Measurements from ENCODE around the gene TOM1. TPM values are rescaled to one million over a fixed set of nuclear protein-coding genes. Genes with fewer than 3 reads are reported as not detected.

TOM1 gene
- total RNA-seq, 1 donor from 2014 or later = 78.6 TPM

DNA sequence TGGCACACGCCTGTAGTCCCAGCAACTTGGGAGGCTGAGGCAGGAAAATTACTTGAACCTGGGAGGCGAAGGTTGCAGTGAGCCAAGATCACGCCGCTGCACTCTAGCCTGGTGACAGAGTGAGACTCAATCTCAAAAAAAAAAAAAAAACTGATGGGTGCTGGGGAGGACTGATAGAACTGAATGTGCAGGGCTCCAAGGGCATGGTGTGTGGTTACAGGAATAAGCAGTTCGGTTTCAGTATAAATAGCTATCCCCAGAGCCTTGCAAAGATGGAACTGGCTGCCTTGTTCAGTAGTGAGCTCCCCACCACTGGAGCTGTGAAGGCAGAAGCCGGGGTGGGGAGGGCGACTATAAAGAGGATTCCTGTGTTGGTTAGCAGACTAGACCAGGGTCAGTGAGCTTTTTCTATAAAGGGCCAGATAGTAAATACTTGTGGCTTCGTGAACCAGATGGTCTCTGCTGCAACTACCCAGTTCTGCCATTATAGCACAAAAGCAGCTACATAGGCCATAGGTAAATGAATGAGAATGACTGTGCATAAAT lies 5.9 kb downstream of the TOM1 start:
- intact Hi-C loops (cut with micrococcal nuclease) = no loop called here
- ATAC-seq (peak; percentile 72), DNase-seq (no peak)

DNA sequence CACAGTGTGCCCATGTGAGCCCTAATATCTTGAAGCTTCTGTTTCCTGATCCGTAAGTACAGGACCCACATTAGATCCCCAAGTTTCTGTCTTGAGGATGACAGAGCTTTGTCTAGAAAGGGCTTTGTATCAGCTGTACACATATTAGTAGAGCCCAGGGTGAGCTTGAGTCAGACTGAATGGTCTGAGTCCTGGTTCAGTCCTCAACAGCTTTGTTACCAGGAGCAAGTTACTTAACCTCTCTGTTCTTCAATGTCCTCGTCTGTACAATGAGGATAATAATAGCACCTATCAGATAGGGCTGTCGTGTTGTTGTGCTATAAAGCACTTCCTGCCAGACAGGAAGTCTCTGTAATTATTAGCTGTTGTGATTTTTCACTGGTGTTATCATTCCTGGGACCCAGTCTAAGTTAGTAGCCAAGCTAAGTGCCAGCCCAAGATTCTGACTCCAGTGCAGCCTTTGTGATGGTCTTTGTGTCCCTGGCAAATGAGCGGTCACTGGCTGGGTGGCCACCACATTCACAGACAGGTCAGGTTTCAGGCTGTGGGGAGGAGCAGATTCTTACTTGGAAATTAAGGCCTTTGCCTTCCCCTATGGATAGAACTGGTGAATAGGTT lies 6.8 kb downstream of the TOM1 start:
- no peak for DNase-seq
- intact Hi-C loops (cut with micrococcal nuclease) = no loop called here
- peak; percentile 8 for ATAC-seq

DNA sequence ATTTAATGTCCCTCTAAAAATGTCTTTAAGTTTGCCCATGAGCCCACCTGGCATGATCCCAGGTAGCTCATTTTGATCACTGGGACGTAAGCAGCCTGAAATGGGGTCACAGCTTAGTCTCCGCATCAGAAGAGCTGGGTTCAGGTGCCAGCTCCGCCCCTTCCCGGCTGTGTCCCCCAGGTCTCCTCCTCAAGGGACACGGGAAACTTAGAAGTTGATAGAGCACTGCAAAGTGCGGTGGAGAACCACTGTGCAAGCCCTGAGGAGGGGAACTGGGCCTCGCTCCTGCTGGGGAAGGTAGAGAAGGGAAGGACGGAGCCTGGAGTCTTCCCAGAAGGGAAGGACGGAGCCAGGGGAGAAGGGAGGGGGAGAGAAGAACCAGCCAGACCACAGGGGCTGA lies 7.7 kb downstream of the TOM1 start:
- intact Hi-C loops (cut with micrococcal nuclease) = no loop called here
- DNase-seq (no peak), ATAC-seq (no peak)

DNA sequence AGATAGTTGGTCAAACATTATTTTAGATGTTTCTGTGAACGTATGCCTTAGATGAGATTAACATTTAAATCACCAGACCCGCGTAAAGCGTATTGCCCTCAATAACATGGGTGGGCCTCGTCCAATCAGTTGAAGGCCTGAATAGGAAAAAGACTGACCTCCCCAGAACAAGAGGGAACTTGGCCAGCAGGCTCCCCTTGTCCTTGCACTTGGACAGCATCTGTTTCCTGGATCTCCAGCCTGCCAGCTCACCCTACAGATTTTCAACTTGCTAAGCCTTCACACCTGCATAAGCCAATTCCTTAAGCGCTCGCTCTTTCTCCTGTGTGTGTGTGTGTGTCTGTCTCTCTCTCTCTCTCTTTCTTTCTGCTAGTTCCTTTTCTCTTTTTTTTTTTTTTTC lies 8.2 kb downstream of the TOM1 start:
- ATAC-seq (no peak), DNase-seq (no peak)
- intact Hi-C loops (cut with micrococcal nuclease) = no loop called here

DNA sequence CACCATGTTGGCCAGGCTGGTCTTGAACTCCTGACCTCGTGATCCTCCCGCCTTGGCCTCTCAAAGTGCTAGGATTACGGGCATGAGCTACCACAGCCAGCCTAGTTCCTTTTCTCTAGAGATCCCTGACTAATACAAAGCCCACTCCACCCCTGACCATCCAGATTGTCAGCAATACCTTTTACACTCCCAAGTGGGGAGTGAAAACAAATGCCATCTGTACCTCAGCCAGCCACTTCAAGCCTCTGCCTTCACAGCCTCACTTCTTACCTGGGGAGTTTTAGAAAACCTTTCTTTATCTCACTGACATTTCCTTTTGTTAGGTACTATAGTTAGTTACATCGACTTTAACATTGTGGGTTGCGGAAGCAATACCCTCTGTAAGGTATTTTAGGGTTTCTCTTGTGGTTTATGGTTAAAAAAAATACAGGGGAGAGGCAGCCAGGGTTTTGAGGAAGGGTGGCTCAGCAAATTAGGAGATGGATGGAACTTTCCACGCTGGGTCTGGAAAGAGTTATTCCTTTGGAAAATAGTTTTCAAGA lies 8.9 kb downstream of the TOM1 start:
- ATAC-seq (no peak), DNase-seq (no peak)
- intact Hi-C loops (cut with micrococcal nuclease) = no loop called here

DNA sequence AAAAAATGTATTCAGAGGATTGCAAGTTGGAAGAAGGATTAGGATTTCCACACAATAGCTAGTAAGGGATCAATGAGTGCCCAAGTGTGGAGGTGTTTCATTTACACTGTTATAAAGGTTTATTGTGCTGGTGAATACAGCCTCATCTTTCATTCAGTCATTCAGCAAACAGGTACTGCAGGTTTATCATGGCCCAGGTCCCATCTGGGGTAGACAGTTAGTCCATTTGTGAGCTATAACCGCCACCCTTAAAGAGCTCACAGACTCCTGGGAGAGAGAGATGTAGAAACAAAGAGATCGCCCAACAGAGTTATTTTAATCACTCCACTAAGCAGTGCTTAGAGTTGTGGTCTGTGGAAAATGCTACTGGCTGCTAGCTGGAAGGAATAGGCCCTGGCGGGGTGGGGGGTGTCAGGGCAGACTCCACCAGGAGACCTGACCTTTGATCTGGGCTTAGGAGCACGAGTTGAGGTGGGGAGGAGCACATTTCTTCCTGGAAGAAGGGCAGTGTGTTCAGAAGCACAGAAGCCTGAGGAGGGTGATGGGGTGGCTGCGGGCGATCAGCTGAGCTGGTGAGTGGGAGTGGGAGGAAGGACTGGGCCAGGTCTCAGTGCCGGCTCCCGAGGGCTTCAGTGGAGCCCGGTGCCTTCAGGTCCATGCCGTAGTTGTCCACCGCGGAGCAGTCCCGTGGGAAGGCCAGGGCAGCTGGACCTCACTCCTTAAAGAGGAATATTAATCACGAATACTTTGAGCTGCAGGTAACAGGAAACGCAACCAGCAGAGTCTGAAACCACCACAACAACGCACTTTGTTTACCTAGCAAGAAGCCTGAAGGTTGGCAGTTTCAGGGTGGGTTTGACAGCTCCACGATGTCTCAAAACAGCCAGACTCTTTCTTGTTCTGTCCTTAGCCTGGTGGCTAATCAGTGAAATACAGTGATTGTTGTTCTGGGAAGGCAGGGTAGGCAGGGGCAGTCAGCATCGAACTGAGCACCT lies 11.2 kb downstream of the TOM1 start:
- intact Hi-C loops (cut with micrococcal nuclease) = no loop called here
- DNase-seq = no peak
- ATAC-seq = no peak

DNA sequence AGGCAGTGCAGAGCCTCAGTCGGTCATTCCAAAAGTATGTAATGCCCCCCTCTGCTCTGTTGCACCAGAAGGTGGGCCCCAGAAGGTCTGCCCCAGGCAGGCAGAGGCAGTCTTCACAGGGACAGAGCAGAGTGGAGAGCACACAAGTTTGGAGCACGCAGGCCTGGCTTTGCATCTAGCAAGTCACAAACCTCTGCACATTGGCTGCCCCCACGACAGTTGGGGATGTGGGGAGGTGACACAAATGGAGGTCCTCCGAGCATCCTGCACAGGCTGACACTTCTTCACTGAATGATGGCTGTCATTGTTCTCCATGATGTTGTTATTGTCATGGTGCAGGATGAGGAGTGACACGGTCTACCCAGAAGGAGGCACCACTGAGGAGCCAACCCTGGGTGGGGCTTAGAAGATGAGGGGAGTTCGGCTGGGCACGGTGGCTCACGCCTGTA lies 11.9 kb downstream of the TOM1 start:
- no peak for DNase-seq
- ATAC-seq = no peak
- intact Hi-C loops (cut with micrococcal nuclease) = no loop called here

DNA sequence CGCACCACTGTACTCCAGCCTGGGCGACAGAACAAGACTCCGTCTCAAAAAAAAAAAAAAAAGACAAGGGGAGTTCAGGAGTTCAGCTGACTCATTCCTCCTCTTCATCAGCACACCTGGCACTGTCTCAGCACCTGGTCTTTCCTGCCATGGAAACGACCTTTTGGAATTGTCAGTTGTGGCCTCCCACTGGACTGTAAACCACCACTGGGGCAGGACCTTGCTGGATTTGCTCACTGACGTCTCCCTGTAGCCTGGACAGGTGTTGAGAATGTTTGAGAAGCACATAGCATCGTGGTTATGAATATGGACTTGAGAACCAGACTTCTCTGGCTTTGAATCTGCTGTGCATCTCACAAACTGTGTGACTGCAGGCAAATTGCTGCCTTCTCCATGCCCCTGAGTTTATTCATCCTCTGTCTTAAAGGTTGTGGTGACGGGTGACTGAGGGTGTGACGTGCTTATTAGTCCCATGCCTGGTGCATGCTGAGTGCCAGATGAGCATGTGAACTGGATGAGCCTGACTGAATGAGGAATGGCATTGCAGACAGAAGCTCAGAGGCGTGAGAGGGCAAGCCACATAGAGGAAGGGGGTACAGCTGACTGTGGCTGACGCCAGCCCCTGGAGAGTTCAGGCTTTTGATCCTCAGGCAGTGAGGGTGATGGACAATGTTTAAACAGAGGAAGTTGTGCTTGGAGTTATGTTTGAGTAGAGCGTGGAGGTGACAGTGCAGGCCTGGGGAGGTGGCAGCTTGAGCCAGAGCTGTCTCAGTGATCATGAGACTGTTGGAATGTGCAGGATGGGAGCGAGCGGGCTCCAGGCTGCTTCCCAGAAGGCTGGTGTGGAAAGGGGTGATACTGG lies 12.7 kb downstream of the TOM1 start:
- intact Hi-C loops (cut with micrococcal nuclease) = no loop called here
- DNase-seq (peak; percentile 67), ATAC-seq (peak; percentile 40)

DNA sequence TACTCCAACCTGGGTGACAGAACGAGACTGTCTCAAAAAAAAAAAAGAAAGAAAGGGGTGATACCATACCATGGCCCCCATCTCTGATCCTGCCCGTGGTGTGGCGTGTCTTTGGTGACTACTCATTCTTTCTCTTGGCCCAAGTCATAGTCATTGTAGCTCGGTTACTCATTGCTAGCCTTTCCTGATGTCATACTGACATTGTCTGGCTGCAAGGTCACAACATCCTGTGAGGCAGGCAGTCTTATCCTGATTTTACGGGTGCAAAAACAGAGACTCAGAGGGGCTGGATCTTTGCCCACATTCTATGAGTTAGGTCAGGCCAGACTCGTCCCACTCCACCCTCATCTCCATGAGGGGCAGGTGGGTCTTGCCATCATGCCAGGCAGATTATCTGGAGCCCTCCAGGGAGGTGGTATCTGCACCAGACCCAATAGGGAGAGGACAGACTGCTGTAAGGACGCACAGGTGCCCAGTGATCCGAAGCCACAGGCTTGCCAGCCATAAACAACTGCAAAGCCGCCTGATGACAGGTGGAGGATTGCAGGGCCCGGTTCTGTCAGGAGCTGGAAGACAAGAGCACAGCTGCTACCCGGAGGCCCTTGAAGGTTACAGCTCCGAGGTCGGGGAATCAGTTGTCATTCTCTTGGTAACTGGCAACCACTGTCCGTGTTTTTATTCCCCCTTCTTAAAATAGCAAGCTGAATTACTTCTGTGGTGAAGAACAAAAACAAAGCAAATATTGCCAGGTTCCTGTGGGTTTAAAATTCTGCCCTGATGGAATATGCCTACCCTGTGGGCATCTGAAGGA lies 13.8 kb downstream of the TOM1 start:
- peak; percentile 60 for ATAC-seq
- peak; percentile 77 for DNase-seq
- intact Hi-C loops (cut with micrococcal nuclease) = no loop called here

DNA sequence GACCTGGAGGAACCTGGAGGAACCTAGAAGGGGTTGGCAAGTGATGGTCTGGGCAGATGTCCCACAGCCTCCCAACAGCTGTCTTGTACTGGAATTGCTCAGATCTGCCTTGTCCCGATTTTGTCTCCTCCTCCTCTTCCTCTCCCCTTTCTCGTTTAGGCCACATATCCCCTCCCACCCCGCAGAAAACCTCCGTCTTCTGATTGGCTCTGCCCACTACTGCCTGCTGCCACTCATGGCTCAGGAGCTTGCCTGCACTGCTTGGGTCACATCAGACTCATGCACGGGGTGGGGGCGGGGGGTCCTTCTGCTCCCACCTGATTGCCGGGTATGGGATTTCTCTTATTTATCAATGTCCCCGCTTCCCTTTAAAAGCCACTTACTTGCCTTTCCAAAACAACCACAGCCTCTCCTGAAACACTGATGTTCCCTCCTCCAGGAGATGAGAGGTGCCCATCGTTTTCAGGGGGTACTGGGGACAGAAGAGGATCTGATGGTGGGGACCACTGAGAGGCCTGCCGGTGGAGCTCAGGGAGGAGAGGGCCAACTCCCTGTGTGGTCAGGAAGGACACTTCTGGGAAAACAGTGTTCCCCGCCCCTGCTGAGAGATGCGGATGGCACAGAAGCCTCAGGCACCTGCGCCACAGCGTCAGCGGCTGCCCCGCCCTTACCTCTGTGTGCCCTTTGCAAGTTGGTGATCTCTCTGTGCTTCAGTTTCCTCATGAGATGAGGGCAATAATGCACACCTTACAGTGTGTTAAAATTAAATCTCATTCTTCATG lies 14.7 kb downstream of the TOM1 start:
- intact Hi-C loops (cut with micrococcal nuclease) = no loop called here
- DNase-seq (no peak), ATAC-seq (peak; percentile 33)

DNA sequence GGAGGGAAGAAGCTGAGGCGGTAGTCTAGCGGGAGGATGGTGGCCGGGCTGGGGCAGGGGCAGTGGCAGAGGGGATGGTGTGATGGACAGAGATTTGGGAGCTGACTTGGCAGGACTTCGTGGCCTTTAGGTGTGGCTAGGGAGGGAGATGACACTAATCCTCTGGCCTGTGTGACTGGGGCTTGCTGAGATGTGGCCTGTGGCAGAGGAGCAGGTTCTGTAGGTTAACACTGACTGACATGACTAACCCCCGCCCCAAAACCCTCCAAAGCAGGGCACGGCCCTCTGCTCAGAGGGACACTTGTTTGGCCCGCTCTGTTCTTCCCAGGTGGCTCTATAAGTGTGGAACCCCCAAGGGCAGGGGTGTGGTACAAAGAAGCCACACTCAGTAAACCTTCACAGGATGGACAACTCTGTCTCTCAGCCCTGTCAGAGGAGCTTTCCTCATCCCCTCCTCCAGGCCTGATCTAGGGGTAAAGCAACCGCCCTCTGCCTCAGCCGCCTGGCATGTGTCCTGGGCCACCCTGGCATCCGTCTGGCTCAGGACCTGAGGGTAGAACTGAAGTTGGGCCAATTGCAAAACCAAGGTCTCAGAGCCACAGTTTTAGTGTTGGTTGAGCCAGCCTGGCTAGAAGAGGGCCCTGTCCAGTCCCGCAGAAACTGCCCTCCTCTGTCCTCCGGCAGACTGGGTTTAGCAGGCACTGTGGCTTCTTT lies 15.6 kb downstream of the TOM1 start:
- peak; percentile 26 for ATAC-seq
- intact Hi-C loops (cut with micrococcal nuclease) = no loop called here
- peak; percentile 72 for DNase-seq

DNA sequence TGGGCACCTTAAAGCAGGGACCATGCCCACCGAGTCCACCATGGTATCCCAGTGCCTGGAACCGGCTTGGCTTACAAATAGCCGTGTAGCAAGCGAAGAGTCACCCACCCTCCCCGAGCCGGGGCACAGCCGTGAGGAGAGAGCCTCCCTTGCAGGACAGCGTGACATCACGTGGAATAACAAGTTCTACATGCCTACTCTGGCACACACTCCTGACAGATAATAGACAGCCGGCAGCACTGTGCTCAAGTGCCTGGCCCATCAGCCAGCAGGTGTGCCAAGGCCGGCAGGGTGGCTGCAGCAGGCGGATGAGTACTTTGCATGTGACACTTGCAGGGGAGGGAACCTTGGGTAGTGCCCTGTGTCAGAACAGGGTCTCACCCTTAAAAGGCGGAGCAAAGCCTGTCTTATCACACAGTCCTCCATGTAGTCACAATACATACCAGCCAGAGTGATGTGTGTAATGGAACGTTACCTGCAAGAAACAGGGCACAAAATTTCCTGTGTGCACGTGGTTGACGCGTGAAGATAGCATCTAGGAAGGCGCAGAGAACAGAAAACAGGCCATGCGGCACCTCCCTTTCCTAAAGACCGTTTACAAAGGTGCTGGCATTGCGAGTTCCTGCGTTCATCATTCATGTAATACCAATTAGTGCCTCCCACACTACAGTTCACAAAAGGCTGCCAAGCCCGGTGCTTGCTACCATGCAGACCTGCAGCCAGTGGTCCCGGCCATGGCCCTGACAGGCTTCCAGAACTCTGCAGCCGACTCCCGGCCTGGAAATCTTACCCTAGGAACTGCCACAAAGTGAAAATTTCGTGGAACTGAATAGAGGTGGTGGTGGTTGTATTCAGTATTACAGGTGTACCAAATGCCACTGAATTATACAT lies 16.4 kb downstream of the TOM1 start:
- DNase-seq = peak; percentile 88
- intact Hi-C loops (cut with micrococcal nuclease) = no loop called here
- ATAC-seq = peak; percentile 74

DNA sequence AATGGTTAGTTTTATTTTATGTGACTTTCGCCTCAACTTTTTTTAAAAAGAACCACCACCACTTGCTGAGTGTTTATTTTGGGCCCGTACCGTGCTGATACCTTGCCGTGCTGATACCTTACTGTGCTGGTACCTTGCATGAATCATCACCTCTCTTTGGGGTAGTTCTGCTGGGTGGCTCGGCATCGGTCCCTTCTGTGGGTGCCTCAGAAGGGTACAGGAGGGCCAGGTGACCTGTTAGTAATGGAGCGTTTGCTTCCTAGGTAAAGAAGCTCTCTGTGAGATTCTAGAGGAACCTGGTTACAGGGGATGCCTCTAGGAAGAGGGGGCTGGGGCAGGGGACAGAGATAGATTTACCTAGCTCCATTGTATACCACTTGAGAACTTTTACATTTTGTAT lies 17.1 kb downstream of the TOM1 start:
- ATAC-seq = no peak
- intact Hi-C loops (cut with micrococcal nuclease) = no loop called here
- no peak for DNase-seq

DNA sequence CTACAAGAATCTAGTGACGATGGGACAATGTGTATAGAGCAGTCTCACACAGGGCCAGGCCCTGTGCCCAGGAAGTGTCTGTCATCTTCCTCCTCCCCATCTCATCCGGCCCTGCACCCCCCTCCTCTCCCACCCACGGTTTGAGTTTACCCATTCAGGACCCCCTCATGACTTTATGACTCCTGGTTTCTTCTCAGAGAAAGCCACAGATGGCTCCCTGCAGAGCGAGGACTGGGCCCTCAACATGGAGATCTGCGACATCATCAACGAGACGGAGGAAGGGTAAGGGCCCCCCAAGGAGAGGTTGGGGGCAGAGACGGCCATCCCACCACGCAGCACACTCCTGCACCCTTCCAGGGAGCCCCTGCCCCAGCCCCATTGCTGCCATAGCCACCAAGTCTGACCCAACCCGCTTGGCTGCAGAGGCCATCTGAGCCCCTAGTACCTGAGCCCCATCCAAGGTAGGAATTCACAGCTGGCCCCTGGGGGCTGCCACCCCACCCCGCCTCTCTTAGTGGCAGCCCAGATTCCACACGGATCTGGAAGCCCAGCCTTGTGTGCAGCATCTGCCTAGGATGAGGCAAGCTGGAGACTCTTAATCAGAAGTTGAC lies 18.1 kb downstream of the TOM1 start:
- intact Hi-C loops (cut with micrococcal nuclease) = no loop called here
- DNase-seq (no peak), ATAC-seq (no peak)

DNA sequence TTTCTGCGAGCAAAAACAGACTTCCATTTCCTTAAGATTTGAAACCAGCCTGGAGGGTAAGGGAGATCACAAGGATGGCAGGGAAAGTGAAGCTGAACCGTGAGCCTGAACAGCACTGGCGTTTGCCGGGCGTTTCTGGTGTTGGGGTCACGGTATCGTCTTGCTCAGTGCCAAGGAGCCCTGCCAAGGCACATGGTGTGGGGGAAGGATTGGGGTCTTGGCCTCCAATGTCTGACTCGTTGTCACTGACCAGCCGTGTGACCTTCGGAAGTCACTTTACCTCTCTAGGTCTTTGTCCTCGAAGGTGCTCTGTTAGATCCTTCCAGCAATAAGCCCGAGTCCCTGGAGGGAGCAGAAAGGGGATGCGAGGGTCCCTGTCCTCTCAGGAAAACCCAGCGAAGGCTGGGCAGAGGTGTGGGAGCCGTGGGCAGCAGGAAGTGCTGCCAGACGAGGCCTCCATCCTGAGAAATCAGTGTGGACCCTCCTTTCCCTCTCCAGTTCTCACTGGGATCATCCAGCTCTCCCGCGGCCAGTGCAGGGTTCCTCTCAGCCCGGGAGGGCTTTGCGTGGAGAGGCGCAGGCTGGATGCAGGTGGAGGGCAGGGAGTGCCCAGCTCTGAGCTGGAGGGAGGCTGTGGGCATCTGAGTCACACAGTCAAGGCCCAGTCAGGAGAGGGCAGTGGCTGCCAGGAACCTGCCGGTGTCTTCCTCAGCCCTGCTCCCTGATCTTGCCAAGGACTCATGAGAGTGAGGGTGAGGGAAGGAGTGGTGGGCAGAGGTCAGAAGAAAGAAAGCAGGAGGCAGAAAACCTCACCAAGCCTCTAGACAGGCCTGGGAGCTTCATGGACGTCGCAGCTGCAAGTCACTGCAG lies 18.9 kb downstream of the TOM1 start:
- ATAC-seq = no peak
- intact Hi-C loops (cut with micrococcal nuclease) = no loop called here
- peak; percentile 19 for DNase-seq

Data from left ventricle myocardium superior (tissue), 1 donor.